GM18870 (cell line): Measurements from ENCODE around the gene MAGEB1.

Experiments
- ATAC-seq: cut with Tn5 transposase; IDR thresholded peaks from one replicate; pipeline ENCODE4 v1.9.1; 2021; ENCODE audit warnings: moderate library complexity; ENCODE audit not compliant: unreplicated experiment

MAGEB1 gene

GRCh38 chrX:30296408-30297254 lies 49.7 kb downstream of the MAGEB1 start:
- no peak for ATAC-seq

DNA sequence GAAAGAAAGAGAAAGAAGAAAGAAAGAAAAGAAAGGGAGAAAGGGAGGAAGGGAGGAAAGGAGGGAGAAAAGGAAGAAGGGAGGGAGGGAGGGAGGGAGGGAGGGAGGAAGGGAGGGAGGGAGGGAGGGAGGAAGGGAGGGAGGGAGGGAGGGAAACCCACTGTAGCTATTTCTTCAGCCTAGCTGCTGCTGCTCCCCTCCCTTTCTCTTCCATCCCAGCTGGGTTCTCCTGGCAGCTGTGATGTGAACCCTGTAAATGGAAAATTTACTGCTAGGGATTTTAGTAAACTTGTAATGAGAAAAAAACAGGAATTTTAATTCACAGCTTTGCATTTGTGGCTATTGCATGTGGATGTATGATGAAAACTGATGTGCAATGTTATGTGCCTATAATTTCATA lies 54.3 kb downstream of the MAGEB1 start:
- ATAC-seq: no peak
